Testis (tissue), 3 donors: Measurements from ENCODE around the gene ME3. TPM values are rescaled to one million over a fixed set of nuclear protein-coding genes. Genes with fewer than 3 reads are reported as not detected.

Source experiments
- DNase-seq: peaks from one replicate; pipeline ENCODE4 v3.0.0-alpha.2; 2019
- H3K27ac ChIP-seq, 2 donors: fragments of 200-600 bp; sonication (generic); one replicate each; pipeline ENCODE4 v1.5.1; 2019
- H3K27me3 ChIP-seq: fragments of 200-600 bp; sonication (generic); one replicate; pipeline ENCODE4 v1.5.1; 2019
- H3K36me3 ChIP-seq: fragments of 200-600 bp; sonication (generic); one replicate; pipeline ENCODE4 v1.5.1; 2017; ENCODE audit warnings: low read depth; ENCODE audit errors: missing control alignments
- H3K4me1 ChIP-seq: fragments of 200-600 bp; sonication (generic); one replicate; pipeline ENCODE4 v1.5.1; 2019
- H3K4me3 ChIP-seq, 2 donors: fragments of 200-600 bp; sonication (generic); one replicate each; pipeline ENCODE4 v1.5.1; 2017 to 2019
- H3K9me3 ChIP-seq: fragments of 200-600 bp; sonication (generic); one replicate; pipeline ENCODE4 v1.5.1; 2017
- POLR2A ChIP-seq: fragments of 450-650 bp; IDR thresholded peaks from one replicate; pipeline ENCODE4 v1.6.1; 2017; ENCODE audit warnings: antibody characterized with exemption, mild to moderate bottlenecking, moderate library complexity
- WGBS, 2 donors: methylation state at CpG; one replicate each; pipeline ENCODE4 v1.1.5; 2018; 5-methylcytosine and 5-hydroxymethylcytosine counted together
- intact Hi-C: fragments of 100-400 bp; cut with DNase I; formaldehyde crosslinking; loops from one replicate; pipeline ENCODE4 v1.15.1; 2023; ENCODE audit warnings: low total_unique reads
- polyA plus RNA-seq: library from polyadenylated mRNA; stranded (reverse); fragments of 350-450 nt; fragmentation: Illumina TruSeq; extraction: RNeasy Lipid Tissue Mini Kit (QIAGEN cat#74804); gene quantifications from one replicate; pipeline ENCODE4 v1.2.3, GENCODE V29; 2014; ENCODE audit warnings: low read depth, low replicate concordance; ENCODE audit not compliant: insufficient read depth
- total RNA-seq, 2 donors: library from RNA; depleted of rRNA; stranded (reverse); fragments of >200 nt; gene quantifications; one replicate each; pipeline ENCODE4 v1.2.3, GENCODE V29; 2016
- TF ChIP-seq, protein P1 (sequence below), 3 experiments: fragments of 450-650 bp in 2 of 3; fragments of 200-600 bp in 1 of 3; sonication (generic) in 1 of 3; IDR thresholded peaks; one replicate each; pipeline ENCODE4 v1.5.1; 2016 to 2019; ENCODE audit warnings: antibody characterized with exemption in 3 of 3, mild to moderate bottlenecking in 2 of 3, moderate library complexity in 1 of 3

ME3 gene
- total and polyA plus RNA-seq, 3 donors from 2014 or later = 26.7 to 170 (median 115) TPM

DNA sequence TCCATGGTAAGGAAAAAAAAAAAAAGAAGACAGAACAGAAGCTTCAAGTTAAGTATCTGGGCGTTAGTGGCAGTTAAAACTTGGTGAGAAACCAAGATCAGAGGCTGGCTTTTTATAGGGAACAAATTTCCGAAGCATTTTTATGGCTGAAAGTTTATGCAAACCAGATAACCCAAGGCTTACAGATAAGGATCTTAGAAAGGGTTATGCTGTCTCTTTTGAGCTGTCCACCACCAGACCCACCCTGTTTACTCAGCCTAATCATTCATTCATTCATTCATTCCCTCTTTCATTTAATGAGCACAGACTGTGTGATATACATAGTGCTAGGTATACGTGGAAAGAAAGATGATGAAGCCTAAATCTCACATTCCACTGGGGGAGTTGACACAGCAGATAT is 89.5 kb downstream of the ME3 start:
- H3K4me3 ChIP-seq = no peak overlapping the region
- H3K9me3 ChIP-seq = no peaks in the 10 kb centered on the region
- TF ChIP-seq, protein P1, sequence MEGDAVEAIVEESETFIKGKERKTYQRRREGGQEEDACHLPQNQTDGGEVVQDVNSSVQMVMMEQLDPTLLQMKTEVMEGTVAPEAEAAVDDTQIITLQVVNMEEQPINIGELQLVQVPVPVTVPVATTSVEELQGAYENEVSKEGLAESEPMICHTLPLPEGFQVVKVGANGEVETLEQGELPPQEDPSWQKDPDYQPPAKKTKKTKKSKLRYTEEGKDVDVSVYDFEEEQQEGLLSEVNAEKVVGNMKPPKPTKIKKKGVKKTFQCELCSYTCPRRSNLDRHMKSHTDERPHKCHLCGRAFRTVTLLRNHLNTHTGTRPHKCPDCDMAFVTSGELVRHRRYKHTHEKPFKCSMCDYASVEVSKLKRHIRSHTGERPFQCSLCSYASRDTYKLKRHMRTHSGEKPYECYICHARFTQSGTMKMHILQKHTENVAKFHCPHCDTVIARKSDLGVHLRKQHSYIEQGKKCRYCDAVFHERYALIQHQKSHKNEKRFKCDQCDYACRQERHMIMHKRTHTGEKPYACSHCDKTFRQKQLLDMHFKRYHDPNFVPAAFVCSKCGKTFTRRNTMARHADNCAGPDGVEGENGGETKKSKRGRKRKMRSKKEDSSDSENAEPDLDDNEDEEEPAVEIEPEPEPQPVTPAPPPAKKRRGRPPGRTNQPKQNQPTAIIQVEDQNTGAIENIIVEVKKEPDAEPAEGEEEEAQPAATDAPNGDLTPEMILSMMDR (IDR thresholded peaks at IDR 0.05) = no peak
- no peak for TF ChIP-seq POLR2A
- H3K27me3 ChIP-seq = no peaks in the 10 kb centered on the region
- peaks cover 16% of the 10 kb centered on the region for H3K4me1 ChIP-seq
- WGBS, 2 donors = 72 to 75% methylated on average over 3 of the region's 3 CpGs
- H3K27ac ChIP-seq = no peak overlapping the region
- intact Hi-C loops = no loop called here
- no peaks in the 10 kb centered on the region for H3K36me3 ChIP-seq
- DNase-seq = no peak

DNA sequence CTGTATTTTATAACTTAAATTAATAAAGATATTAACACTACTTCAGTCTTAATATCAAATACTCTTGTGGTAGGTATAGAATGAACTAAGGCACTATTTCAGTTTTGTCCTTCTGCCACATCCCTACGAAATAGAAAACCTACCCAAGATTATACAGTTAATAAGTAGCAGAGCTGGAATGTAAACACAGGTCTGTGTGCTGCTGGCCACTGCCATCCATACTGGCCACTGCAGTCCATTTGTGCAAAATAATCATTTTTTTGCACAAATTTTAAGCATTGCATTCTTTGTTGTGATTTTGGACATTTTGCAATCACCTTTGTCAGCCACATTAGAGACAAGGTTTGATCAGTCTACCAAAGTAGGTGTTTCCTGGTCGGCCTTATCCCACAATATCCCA is 91.9 kb downstream of the ME3 start:
- 75 to 76% methylated on average over 2 of the region's 2 CpGs for WGBS, 2 donors
- TF ChIP-seq, protein P1 (IDR thresholded peaks at IDR 0.05) = no peak
- no peak for TF ChIP-seq POLR2A

DNA sequence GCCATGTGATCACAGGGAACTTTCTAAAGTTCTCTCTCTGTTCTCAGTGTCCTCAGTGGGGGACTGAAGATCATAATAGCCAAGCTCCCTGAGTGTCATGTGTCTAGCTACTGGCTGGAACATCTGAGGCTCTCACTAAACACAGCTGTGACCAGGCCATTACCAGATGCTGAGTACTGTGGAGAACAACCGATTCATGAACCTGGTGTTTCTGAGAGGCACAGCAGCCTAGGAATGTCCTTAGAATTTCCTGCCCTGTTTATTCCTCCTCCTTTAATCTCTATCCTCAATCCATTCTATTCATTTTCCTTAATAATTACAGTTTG is 93.0 kb downstream of the ME3 start:
- DNase-seq = no peak
- Histone ChIP-seq H3K4me1 (peaks cover 22% of the 10 kb centered on the region), H3K36me3 (no peaks in the 10 kb centered on the region), H3K27ac (no peak overlapping the region), H3K27me3 (no peaks in the 10 kb centered on the region), H3K4me3 (no peak overlapping the region), H3K9me3 (no peaks in the 10 kb centered on the region)
- TF ChIP-seq POLR2A = no peak
- TF ChIP-seq, protein P1 (IDR thresholded peaks at IDR 0.05) = no peak
- 67 to 75% methylated on average over 1 of the region's 1 CpG for WGBS, 2 donors
- intact Hi-C loops = no loop called here

More for the DNA sequence above, 91.9 kb downstream of the ME3 start:
- H3K4me3 ChIP-seq = no peak overlapping the region
- DNase-seq = no peak
- no peaks in the 10 kb centered on the region for H3K27me3 ChIP-seq
- intact Hi-C loops = no loop called here
- peaks cover 18% of the 10 kb centered on the region for H3K4me1 ChIP-seq
- H3K36me3 ChIP-seq = no peaks in the 10 kb centered on the region
- H3K9me3 ChIP-seq = no peaks in the 10 kb centered on the region
- H3K27ac ChIP-seq = no peak overlapping the region

DNA sequence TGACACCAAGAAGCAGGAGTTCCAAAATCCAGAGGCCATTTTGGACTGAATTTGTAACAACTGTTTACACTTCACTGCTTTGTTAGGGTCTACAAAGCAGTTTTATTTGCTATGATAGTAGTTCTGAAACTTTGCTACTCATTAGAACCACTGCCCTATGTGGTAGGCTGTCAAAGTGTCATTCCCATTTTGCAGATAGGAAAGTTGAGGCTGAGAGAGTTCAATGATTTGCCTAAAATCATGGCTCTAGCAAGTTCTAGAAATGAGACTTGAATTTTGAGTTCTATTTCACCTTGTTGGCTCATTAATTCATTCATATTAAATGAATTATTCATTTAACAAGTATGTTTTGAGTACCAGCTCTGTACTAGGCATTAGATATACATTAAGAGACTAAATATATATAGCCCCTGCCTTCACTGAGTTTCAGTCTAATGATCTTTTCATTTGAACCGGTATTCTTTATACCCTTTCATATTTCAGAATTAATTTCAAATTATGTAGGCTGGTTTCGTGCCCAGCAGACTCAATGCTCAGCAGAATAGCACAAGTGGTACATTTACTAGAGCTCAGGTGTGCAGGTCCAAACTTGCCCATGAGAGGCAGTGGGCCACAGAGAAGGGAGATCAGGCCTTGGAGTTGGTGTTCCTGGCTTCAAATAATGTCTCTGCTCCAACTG is 93.5 kb downstream of the ME3 start:
- WGBS, 2 donors = 94 to 95% methylated on average over 2 of the region's 2 CpGs
- Histone ChIP-seq H3K36me3 (no peaks in the 10 kb centered on the region), H3K27ac (peak overlapping the region; percentile 15 to 52), H3K4me1 (peaks cover 22% of the 10 kb centered on the region), H3K9me3 (no peaks in the 10 kb centered on the region), H3K4me3 (no peak overlapping the region), H3K27me3 (no peaks in the 10 kb centered on the region)
- DNase-seq = no peak
- TF ChIP-seq POLR2A = no peak
- TF ChIP-seq, protein P1 (IDR thresholded peaks at IDR 0.05) = no peak
- intact Hi-C loops = no loop called here
